C4-2B (cell line): ENCODE results near the gene FZR1.

Experiments
- H3K27ac ChIP-seq: fragments of 450-650 bp; 2 replicates; pipeline ENCODE4 v1.5.1; 2017
- CTCF ChIP-seq: fragments of 450-650 bp; conservative IDR thresholded peaks from 2 replicates; pipeline ENCODE4 v1.5.1; 2017; ENCODE audit warnings: mild to moderate bottlenecking
- ZFX ChIP-seq: fragments of 450-650 bp; IDR thresholded peaks from 2 replicates; pipeline ENCODE4 v1.6.1; 2017

FZR1 gene

GRCh38 chr19:3505598-3506383 is at the start of gene FZR1:
TSS of gene FZR1 (plus strand) at chr19:3506311. CDS start at chr19:3522990, 16,679 bp downstream.
- H3K27ac ChIP-seq = peak within 1 kb of the TSS; percentile 95
- TF ChIP-seq ZFX (peak; percentile 31; the same call in 1 of the 2 replicates), CTCF (no peak)

DNA sequence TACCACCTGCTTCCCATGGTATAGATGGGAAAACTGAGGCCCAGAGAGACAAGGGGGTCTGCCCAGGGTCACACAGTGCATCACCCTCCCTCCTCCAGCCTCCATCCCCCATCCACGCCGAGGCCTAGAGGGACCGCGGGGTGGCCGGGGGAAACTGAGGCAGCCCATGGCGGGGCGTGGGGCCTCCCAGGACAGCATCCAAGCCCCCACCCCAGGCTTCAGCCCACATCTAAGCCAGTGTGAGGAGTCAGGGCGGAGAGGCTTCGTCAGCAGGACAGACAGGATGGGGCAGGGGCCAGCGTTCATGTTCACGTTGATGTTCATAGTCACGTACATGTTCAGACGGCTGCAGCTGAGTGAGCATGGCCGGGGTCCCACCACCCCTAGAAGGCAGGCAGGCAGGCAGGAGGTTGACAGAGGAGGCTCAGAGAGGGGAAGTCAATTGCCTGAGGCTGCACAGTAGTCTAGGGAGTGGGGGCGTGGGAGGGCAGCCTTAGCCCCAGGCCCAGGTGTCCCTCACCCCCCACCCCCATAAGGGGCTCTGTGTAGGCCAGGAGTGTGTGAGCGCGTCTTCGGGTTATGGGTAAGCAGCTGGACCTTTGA is 49.1 kb upstream of the FZR1 start:
- H3K27ac ChIP-seq = no peak overlapping the region
- TF ChIP-seq CTCF (no peak), ZFX (no peak)

DNA sequence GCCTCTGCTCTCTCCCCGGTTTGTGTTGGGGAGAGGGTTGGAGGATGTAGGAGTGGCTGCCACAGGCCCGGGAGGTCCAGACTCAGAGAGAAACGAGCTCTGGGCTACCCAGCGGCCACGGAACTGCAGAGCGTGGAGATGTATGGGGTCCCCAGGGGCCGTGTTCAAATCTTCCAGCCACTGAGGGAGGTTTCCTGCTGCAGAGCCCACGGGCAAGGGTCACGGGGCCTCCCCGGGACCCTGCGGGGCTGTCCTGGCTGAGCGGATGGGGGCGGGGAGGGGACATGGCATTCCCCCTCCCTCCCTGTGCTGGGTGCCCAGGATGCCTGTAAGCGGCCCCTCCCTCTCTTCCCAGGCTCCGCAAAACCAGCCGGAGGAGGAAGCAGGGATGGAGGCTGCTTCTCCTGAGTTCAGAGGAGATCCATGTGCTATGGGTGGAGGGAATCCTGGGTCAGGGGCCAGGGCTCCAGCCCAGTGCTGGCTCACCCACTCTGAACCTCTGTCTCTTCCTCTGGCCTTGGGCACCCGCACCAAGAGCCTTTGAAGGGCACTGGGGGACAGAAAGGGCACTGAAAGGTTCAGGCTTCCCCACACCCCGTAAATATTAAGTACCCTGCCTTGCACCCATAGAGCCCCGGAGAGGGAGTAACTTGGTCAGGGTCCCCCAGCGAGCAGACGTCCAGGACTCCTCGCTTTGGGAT is 48.4 kb upstream of the FZR1 start:
- no peak overlapping the region for H3K27ac ChIP-seq
- TF ChIP-seq ZFX = no peak
- no peak for TF ChIP-seq CTCF

DNA sequence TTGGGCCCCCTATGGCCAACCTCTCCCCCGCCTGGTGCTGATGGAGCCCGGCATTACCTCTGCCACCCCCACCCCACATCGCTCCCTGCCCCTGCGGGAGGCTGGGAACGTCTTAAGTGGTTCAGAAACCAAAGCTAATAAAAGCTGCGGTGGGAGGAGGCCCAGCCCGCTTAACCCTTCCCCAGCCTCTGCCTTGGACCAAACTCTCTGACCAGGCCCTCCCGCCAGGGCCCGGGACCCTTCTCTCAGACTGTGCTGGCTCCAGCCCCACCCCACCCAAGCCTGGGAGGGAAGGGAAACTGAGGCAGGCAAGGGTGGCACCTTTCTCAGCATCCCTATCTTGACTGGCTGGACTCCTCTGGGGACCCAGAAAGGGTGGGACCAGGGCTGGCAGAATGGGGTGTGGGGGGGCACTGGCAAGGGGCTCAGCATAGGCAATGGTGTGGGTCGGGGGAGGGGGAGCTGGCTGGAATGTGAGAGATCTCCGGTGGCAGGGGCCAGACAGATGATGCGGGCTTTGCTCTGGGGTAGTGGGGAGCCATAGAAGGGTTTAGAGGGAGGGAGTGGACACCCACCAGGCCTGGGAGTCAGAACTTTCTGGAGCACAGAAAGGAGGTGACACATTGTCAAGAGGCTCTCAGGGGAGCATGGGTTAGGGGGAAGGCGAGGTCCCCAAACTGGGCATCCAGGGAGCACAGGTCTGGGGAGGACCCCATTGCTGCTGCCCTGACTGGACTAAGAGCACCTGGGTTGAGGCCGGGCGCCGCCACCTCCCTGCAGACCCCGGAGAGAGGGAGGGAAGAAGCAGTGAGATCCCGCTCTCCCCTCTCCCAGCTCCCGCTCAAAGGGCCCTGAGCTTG is 47.7 kb upstream of the FZR1 start:
- no peak overlapping the region for H3K27ac ChIP-seq
- no peak for TF ChIP-seq CTCF
- TF ChIP-seq ZFX = no peak

DNA sequence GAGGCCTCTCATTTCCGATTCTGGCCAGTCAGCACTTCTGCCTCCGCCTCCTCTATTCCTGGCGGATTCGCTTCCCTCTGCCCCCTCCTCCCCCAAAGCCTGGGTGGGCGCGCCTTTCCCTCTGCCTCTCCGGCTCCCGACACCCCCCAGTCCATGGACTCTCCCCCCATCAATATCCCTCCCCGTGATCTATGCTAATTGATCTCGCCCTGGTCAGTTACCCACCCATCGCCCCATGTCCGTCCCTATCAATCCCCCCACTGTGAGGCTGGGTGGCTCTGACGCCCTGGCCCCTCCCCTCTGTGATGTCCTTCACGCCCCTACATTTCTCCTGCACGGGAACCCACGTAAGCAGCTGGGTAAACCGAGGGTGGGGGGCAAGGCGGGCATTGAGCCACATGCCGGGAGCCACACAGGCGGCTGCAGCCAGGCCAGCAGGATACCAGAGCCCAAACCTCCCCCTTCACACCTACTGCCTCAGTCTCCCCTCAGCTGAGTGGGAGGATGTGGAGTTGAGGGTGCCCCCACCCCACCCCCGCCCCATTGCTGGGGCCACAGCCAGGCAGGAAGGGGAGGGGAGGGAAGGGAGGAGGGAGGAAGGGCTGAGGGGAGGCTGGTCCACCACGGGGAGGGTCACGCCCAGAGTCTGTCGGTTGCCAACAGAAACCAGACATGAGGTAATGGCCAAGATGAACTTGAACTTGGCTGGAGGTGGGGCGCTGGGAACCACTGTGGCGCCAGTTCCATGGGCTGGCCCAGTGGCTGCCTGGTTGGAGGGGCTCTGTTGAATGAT is 46.8 kb upstream of the FZR1 start:
- no peak overlapping the region for H3K27ac ChIP-seq

More for the DNA sequence above, 46.8 kb upstream of the FZR1 start:
- TF ChIP-seq ZFX (no peak), CTCF (no peak)
